GM03348 (cell line): ENCODE data around the gene GJA5.
"Not testable (repeated sequence)": the region's sequence is repeated elsewhere in the genome, so short reads cannot be mapped to it uniquely, and the experiment has no call there.

Experiments
- DNase-seq: peaks from one replicate; pipeline ENCODE4 v3.0.0; 2012; ENCODE audit warnings: low spot score

GJA5 gene

GRCh38 chr1:147762233-147763024 lies 2.0 kb upstream of the GJA5 start:
- DNase-seq = no peak

GRCh38 chr1:147758379-147759100 lies 1.9 kb downstream of the GJA5 start:
- DNase-seq = no peak

- no peak for DNase-seq
Observed at GRCh38 chr1:147757015-147757990, 3.1 kb downstream of the GJA5 start.

GRCh38 chr1:147756341-147756740 lies 4.1 kb downstream of the GJA5 start:
- no peak for DNase-seq

GRCh38 chr1:147754661-147755060 lies 5.7 kb downstream of the GJA5 start:
- DNase-seq = no peak

GRCh38 chr1:147753081-147753480 lies 7.3 kb downstream of the GJA5 start:
- DNase-seq = no peak

GRCh38 chr1:147752511-147752910 lies 7.9 kb downstream of the GJA5 start:
- DNase-seq = no peak

GRCh38 chr1:147751346-147751745 lies 9.1 kb downstream of the GJA5 start:
- no peak for DNase-seq

- DNase-seq = no peak
Observed at GRCh38 chr1:147750618-147751217, 9.7 kb downstream of the GJA5 start.

GRCh38 chr1:147749792-147750191 lies 10.6 kb downstream of the GJA5 start:
- DNase-seq = no peak

GRCh38 chr1:147748676-147749350 lies 11.6 kb downstream of the GJA5 start:
- no peak for DNase-seq

GRCh38 chr1:147747966-147748365 lies 12.4 kb downstream of the GJA5 start:
- DNase-seq = no peak

- no peak for DNase-seq
Observed at GRCh38 chr1:147745271-147745670, 15.1 kb downstream of the GJA5 start.

- no peak for DNase-seq
Observed at GRCh38 chr1:147741065-147741464, 19.3 kb downstream of the GJA5 start.

GRCh38 chr1:147740391-147740790 lies 20.0 kb downstream of the GJA5 start:
- DNase-seq = no peak

- no peak for DNase-seq
Observed at GRCh38 chr1:147738739-147739476, 21.5 kb downstream of the GJA5 start.

GRCh38 chr1:147738129-147738528 lies 22.3 kb downstream of the GJA5 start:
- no peak for DNase-seq

GRCh38 chr1:147736883-147737282 lies 23.5 kb downstream of the GJA5 start:
- DNase-seq = no peak

- DNase-seq = no peak
Observed at GRCh38 chr1:147735423-147735822, 25.0 kb downstream of the GJA5 start.

GRCh38 chr1:147734291-147734841 lies 26.0 kb downstream of the GJA5 start:
- not testable (repeated sequence) for DNase-seq
